ENCODE results near the gene IYD.

GRCh38 chr6:150327117-150327774, 41.6 kb upstream of the IYD start:
- TF ChIP-seq CTCF (IDR thresholded peaks at IDR 0.05; ENCODE audit: borderline replicate concordance, extremely low read depth, low read length, poor library complexity, severe bottlenecking) (no peak), EZH2 (IDR thresholded peaks at IDR 0.05; ENCODE audit: borderline replicate concordance, low read depth, low read length, severe bottlenecking) (no peak)

Data from DND-41 (cell line).